BJ (cell line): ENCODE measurements around the gene GNG8. TPM values are rescaled to one million over a fixed set of nuclear protein-coding genes. Genes with fewer than 3 reads are reported as not detected.
A peak's percentile ranks its signal among the peaks of the same experiment; 100 is the strongest.

Experiments
- CTCF ChIA-PET: fragments of 350-600 bp; formaldehyde crosslinking; extraction: SDS; loops from one replicate; lab custom pipeline; 2021; ENCODE audit warnings: antibody characterized with exemption, inconsistent platforms; lab: Yijun Ruan, JAX
- POLR2A ChIA-PET: fragments of 300-600 bp; sonication (Branson Sonifier 250); formaldehyde crosslinking; extraction: SDS; loops from one replicate; lab custom pipeline; 2021; ENCODE audit warnings: antibody characterized with exemption; lab: Charles Lee
- DNase-seq: peaks from one replicate; pipeline ENCODE4 v3.0.0-alpha.2; 2011; ENCODE audit warnings: low read depth
- H3K27me3 ChIP-seq: 2 replicates; pipeline ENCODE4 v1.6.0; 2011; ENCODE audit warnings: low read length; ENCODE audit not compliant: control insufficient read depth, insufficient read depth
- H3K36me3 ChIP-seq: 2 replicates; pipeline ENCODE4 v1.5.1; 2011; ENCODE audit warnings: low read length; ENCODE audit not compliant: control insufficient read depth, insufficient read depth
- H3K4me3 ChIP-seq: 2 replicates; pipeline ENCODE4 v1.5.1; 2011; ENCODE audit warnings: low read depth, mild to moderate bottlenecking, control low read depth, low read length
- CTCF ChIP-seq: IDR thresholded peaks from 2 replicates; pipeline ENCODE4 v1.5.1; 2011; ENCODE audit warnings: low read depth, mild to moderate bottlenecking, control low read depth, inconsistent platforms, low read length, moderate library complexity; ENCODE audit not compliant: insufficient read depth
- polyA plus RNA-seq: library from polyadenylated mRNA; depleted of rRNA; stranded (reverse); fragments of >200 nt; gene quantifications from 2 replicates; pipeline ENCODE4 v1.2.3, GENCODE V29; 2011

The GNG8 gene
- polyA plus RNA-seq, 1 experiment, result not detected

DNA sequence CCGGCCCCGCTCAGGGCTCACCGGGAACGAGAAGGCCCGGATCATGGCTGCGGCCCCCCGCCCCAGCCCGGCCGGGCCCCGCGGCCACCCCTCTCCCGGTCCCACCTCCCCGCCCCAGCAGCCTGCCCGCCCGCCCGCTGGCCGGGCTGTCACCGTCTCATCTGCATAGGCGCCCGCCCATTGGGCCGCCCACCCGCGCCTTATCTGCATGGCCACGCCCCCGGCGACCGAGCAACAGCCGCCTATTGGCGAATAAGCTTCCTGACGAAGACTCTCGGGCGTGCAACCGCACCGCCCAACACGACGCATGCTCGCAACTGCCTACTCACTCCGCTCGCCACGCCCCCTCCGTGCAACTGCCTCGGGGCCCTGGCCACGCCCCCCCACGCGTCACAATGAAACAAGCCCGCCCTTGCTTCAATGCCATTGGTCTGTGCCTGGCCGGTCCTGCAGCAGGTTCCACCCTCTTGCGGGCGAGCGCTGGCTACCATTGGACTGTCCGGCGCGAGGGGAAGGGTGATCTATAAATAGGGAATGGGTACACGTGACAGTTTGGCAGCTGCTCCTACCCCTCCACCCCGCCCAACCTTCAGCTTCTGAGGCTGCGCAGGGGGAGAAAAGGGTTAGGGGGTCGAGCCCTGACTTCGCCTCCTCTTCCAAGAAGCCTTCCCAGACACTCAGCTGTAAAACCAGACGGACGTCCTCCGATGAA, 25.2 kb upstream of the GNG8 start, which contains the start of gene DACT3:
DACT3 (minus strand) TSS at position 163 of the 712 bp plus-strand sequence; CDS start at position 45, 118 bp downstream.
- H3K4me3 ChIP-seq, result peak within 1 kb of the TSS; percentile 75
- no peak for TF ChIP-seq CTCF
- DNase-seq, result peak; percentile 99
- ChIA-PET CTCF (interaction anchor here (0.7 to 11.4 kb wide), 17 partner anchors 10 to 265 kb away, joined by 3 to 347 read pairs (median 7); partner anchors contain the start of genes CALM3, GNG8 and PTGIR), POLR2A (interaction anchor here (0.6 to 2.0 kb wide), 8 partner anchors 30 to 688 kb away, joined by 3 to 17 read pairs (median 8); partner anchors contain the start of genes DHX34 and PTGIR)
- no peaks in the 10 kb centered on the region for H3K27me3 ChIP-seq
- no peaks in the 10 kb centered on the region for H3K36me3 ChIP-seq

GRCh38 chr19:46660551-46661019, 24.6 kb upstream of the GNG8 start:
- ChIA-PET POLR2A (interaction anchor here (0.6 to 2.0 kb wide), 5 partner anchors 29 to 169 kb away, joined by 3 to 17 read pairs (median 5); partner anchors contain the start of gene PTGIR), CTCF (interaction anchor here (1.1 to 11.4 kb wide), 12 partner anchors 13 to 265 kb away, joined by 3 to 347 read pairs (median 12); partner anchors contain the start of genes CALM3, GNG8 and PTGIR)
- no peaks in the 10 kb centered on the region for H3K36me3 ChIP-seq
- no peak for DNase-seq
- H3K4me3 ChIP-seq, result peak overlapping the region; percentile 75
- TF ChIP-seq CTCF, result no peak
- H3K27me3 ChIP-seq, result no peaks in the 10 kb centered on the region

- peak overlapping the region; percentile 75 for H3K4me3 ChIP-seq
- no peak for TF ChIP-seq CTCF
- POLR2A ChIA-PET, result no interaction called here
- H3K27me3 ChIP-seq, result no peaks in the 10 kb centered on the region
- CTCF ChIA-PET, result interaction anchor here (1.7 to 11.4 kb wide), 3 partner anchors 10 to 49 kb away, joined by 4 to 347 read pairs (median 5); partner anchors contain the start of gene CALM3
- no peaks in the 10 kb centered on the region for H3K36me3 ChIP-seq
- DNase-seq, result no peak
These were observed 24.1 kb upstream of the GNG8 start for GRCh38 chr19:46660008-46660517.

GRCh38 chr19:46659151-46660007, 23.4 kb upstream of the GNG8 start:
- ChIA-PET POLR2A (no interaction called here), CTCF (interaction anchor here (0.6 to 11.4 kb wide), 4 partner anchors 9 to 48 kb away, joined by 3 to 347 read pairs (median 6); partner anchors contain the start of genes CALM3 and GNG8)
- no peak for TF ChIP-seq CTCF
- Histone ChIP-seq H3K27me3 (no peaks in the 10 kb centered on the region), H3K36me3 (no peaks in the 10 kb centered on the region), H3K4me3 (peak overlapping the region; percentile 75)
- no peak for DNase-seq
